ENCODE measurements around the gene AACS. TPM values are rescaled to one million over a fixed set of nuclear protein-coding genes. Genes with fewer than 3 reads are reported as not detected.
"Not testable (repeated sequence)": the region's sequence is repeated elsewhere in the genome, so short reads cannot be mapped to it uniquely, and the experiment has no call there.

The AACS gene
- total and polyA plus RNA-seq, 9 donors = 22.3 to 36.6 (median 26.6) TPM

DNA sequence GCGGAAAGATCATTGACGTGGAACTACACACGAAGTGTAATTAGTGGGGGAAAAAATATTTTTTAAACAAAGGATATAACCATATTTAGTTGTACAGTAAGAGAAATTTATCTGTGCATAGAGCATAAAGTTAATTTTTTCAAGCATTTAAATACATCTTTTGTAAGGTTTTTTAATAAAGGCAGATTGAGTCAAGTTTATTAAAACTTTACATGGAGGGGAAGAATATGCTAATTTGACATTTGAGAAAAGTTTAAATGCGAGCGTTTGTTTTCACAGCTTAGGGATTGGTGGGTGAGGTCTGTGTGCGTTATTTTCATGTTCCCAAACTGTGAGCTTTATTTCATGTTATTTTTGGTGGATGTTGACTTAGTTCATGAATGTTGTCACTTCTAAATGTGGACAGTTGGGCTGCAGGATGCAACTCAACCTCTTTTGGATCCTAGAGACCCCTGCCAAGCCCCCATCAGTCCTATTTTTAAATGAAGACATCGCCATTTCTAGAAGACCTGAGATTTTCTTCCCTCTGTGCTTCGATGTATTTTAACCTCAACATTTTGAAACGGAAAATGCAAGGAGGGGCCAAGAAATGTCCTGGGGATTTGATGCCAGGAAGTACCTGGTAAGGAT is 39.5 kb upstream of the AACS start:
- Histone ChIP-seq H3K27ac (ENCODE audit: low read length) (no peak overlapping the region), H3K36me3 (ENCODE audit: control insufficient read depth, insufficient read depth, low read length) (peaks cover 5% of the 10 kb centered on the region), H3K27me3 (ENCODE audit: control insufficient read depth, insufficient read depth, low read length) (no peaks in the 10 kb centered on the region), H3K4me3 (ENCODE audit: low read length) (no peak overlapping the region), H3K4me1 (ENCODE audit: control insufficient read depth, insufficient read depth, low read length) (no peaks in the 10 kb centered on the region), H3K9me3 (replicated peaks; ENCODE audit: control insufficient read depth, low read depth, low read length) (no peaks in the 10 kb centered on the region)
- WGBS (ENCODE audit: insufficient coverage) = 77% methylated on average over 3 of the region's 9 CpGs
- no peak for DNase-seq

DNA sequence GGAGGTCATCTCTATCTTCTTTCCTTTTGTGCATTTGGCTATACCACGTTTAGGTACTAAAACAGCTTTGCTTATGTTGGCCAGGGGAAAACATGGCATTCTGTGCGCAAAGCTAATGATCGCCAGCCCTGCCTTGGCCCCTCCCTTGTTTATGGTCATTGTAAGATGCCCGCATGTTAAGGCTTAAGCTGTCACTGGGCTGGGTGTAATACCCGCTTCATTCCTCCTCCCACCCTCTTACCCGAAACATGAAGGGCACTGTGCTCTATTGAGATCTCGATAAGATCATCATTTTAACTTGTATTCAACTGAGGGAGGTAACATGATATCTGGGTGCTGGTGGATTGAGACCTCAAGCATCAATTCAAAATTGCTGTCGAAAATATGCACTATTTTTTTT is 37.1 kb upstream of the AACS start:
- 90% methylated on average over 2 of the region's 8 CpGs for WGBS (ENCODE audit: insufficient coverage)
- H3K4me1 ChIP-seq (ENCODE audit: control insufficient read depth, insufficient read depth, low read length) = no peaks in the 10 kb centered on the region
- H3K27ac ChIP-seq (ENCODE audit: low read length) = no peak overlapping the region
- no peaks in the 10 kb centered on the region for H3K9me3 ChIP-seq (replicated peaks; ENCODE audit: control insufficient read depth, low read depth, low read length)
- no peak overlapping the region for H3K4me3 ChIP-seq (ENCODE audit: low read length)
- peaks cover 5% of the 10 kb centered on the region for H3K36me3 ChIP-seq (ENCODE audit: control insufficient read depth, insufficient read depth, low read length)
- no peaks in the 10 kb centered on the region for H3K27me3 ChIP-seq (ENCODE audit: control insufficient read depth, insufficient read depth, low read length)
- no peak for DNase-seq

DNA sequence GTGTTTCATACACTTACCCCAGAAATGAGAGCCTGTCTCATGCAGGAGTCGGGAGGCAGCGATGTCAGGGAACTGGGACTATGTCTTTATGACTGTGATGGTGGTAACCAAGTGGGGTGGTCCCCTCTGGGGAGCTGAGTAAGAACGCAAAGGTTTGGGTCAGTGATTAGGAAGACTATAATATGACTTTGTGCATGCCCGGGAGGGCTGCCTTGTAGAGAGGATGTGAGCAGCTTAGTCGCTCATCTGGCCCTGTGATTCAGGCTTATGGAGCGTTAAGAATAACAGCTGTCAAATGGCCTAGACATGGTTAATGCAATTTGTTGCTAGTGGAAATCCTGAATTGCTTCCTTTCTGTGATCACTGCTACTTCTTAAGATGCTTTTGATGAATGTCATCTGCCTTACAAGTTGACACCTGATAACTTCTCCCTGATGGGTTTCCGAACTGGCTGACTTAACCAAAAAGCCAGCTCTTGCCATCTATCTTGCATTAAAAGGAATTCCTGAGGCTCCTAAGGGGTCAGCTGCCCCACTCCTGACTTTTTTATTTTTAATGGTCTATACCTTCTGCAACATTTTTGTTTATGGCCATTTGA is 35.4 kb upstream of the AACS start:
- H3K27ac ChIP-seq (ENCODE audit: low read length) = no peak overlapping the region
- no peaks in the 10 kb centered on the region for H3K4me1 ChIP-seq (ENCODE audit: control insufficient read depth, insufficient read depth, low read length)
- 54% methylated on average over 6 of the region's 7 CpGs for WGBS (ENCODE audit: insufficient coverage)
- no peaks in the 10 kb centered on the region for H3K27me3 ChIP-seq (ENCODE audit: control insufficient read depth, insufficient read depth, low read length)
- H3K9me3 ChIP-seq (replicated peaks; ENCODE audit: control insufficient read depth, low read depth, low read length) = peaks cover 1% of the 10 kb centered on the region
- no peak for DNase-seq
- peaks cover 1% of the 10 kb centered on the region for H3K36me3 ChIP-seq (ENCODE audit: control insufficient read depth, insufficient read depth, low read length)
- no peak overlapping the region for H3K4me3 ChIP-seq (ENCODE audit: low read length)

DNA sequence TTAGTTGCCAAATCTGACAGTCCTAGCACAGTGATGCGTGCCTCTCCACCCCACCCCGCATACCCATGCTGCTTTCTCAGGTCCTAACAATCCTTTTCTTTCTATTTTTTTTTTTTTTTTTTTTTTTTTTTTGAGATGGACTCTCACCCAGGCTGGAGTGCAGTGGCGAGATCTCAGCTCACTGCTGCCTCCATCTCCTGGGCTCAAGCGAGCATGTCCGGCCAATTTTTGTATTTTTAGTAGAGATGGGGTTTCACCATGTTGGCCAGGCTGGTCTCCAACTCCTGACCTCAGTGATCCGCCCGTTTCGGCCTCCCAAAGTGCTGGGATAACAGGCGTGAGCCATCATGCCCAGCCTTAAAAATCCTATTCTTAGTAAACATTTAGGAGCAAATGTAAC is 33.8 kb upstream of the AACS start:
- not testable (repeated sequence) for H3K36me3 ChIP-seq (ENCODE audit: control insufficient read depth, insufficient read depth, low read length); H3K9me3 ChIP-seq (replicated peaks; ENCODE audit: control insufficient read depth, low read depth, low read length); H3K4me3 ChIP-seq (ENCODE audit: low read length); H3K27me3 ChIP-seq (ENCODE audit: control insufficient read depth, insufficient read depth, low read length); DNase-seq; H3K27ac ChIP-seq (ENCODE audit: low read length); H3K4me1 ChIP-seq (ENCODE audit: control insufficient read depth, insufficient read depth, low read length)
- WGBS (ENCODE audit: insufficient coverage) = no CpG with 5 or more reads among the region's 9 CpGs

DNA sequence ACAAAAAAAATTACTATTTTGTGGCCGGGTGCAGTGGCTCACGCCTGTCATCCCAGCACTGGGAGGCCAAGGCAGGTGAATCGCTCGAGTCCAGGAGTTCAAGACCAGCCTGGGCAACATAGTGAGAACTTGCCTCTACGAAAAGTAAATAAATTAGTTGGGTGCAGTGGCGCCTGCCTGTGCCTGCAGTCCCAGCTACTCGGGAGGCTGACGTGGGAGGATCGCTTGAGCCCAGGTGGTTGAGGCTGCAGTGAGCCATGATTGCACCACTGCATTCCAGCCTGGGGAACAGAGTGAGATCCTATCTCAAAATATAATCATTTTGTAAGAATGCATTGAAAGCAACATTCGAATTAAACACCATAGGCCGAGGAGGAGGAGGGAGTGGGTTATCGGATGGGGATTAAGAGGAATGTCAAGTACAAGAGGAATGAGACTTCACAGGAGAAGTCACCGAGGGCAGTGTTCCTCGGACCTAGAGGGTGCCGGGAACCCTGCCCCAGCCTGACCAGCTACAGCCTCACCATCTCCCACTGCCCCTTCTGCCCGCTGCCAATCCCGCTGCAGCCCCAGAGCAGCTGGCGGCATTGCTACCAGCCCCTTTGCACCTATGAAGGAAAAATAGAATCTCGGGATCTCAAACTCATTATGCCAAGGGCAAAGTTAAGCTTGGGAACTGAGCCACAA is 32.6 kb upstream of the AACS start:
- Histone ChIP-seq H3K4me3 (ENCODE audit: low read length) (no peak overlapping the region), H3K27ac (ENCODE audit: low read length) (no peak overlapping the region), H3K4me1 (ENCODE audit: control insufficient read depth, insufficient read depth, low read length) (no peaks in the 10 kb centered on the region), H3K36me3 (ENCODE audit: control insufficient read depth, insufficient read depth, low read length) (no peaks in the 10 kb centered on the region), H3K27me3 (ENCODE audit: control insufficient read depth, insufficient read depth, low read length) (no peaks in the 10 kb centered on the region), H3K9me3 (replicated peaks; ENCODE audit: control insufficient read depth, low read depth, low read length) (peaks cover 2% of the 10 kb centered on the region)
- DNase-seq = no peak
- WGBS (ENCODE audit: insufficient coverage) = 90% methylated on average over 9 of the region's 19 CpGs

DNA sequence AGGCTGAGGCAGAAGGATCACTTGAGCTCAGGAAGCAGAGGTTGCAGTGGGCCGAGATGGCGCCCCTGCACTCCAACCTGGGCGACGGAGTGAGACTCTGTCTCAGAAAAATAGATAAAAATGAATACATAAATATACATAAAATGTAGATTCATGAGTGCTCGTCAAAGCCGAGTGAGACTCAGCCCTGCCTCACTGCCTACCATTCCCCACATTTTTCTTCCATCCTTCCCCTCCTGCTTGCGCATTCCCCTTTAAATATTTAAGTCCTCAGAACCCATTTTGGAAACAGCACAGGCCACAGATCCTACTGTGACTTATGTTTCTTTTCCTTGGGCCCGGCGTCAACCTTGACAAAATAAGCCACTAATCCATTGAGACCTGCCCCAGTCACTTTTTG is 31.9 kb upstream of the AACS start:
- Histone ChIP-seq H3K4me3 (ENCODE audit: low read length) (no peak overlapping the region), H3K27ac (ENCODE audit: low read length) (no peak overlapping the region), H3K36me3 (ENCODE audit: control insufficient read depth, insufficient read depth, low read length) (no peaks in the 10 kb centered on the region), H3K4me1 (ENCODE audit: control insufficient read depth, insufficient read depth, low read length) (no peaks in the 10 kb centered on the region), H3K9me3 (replicated peaks; ENCODE audit: control insufficient read depth, low read depth, low read length) (peaks cover 2% of the 10 kb centered on the region), H3K27me3 (ENCODE audit: control insufficient read depth, insufficient read depth, low read length) (no peaks in the 10 kb centered on the region)
- 90% methylated on average over 3 of the region's 9 CpGs for WGBS (ENCODE audit: insufficient coverage)
- no peak for DNase-seq

GRCh38 chr12:125038976-125039625 is 26.1 kb upstream of the AACS start:
- H3K36me3 ChIP-seq (ENCODE audit: control insufficient read depth, insufficient read depth, low read length) = no peaks in the 10 kb centered on the region
- no peaks in the 10 kb centered on the region for H3K27me3 ChIP-seq (ENCODE audit: control insufficient read depth, insufficient read depth, low read length)
- no peak overlapping the region for H3K27ac ChIP-seq (ENCODE audit: low read length)
- DNase-seq = no peak
- no CpG with 5 or more reads among the region's 6 CpGs for WGBS (ENCODE audit: insufficient coverage)
- no peaks in the 10 kb centered on the region for H3K4me1 ChIP-seq (ENCODE audit: control insufficient read depth, insufficient read depth, low read length)
- no peak overlapping the region for H3K4me3 ChIP-seq (ENCODE audit: low read length)
- H3K9me3 ChIP-seq (replicated peaks; ENCODE audit: control insufficient read depth, low read depth, low read length) = peaks cover 2% of the 10 kb centered on the region

DNA sequence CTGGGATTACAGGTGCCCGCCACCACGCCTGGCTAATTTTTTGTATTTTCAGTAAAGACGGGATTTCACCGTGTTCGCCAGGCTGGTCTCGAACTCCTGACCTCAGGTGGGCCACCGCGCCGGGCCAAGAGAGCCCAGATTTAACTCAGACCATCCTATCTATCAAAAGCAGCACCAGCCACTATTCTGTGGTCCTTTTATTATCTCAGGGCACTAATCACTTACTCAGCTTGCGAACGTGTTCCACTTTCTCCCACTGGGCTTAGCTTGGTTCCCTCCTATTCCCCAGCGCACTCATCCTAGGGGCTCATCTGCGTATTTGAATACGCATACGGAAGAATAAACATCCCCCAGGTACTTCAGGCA is 16.2 kb upstream of the AACS start:
- no peaks in the 10 kb centered on the region for H3K9me3 ChIP-seq (replicated peaks; ENCODE audit: control insufficient read depth, low read depth, low read length)
- H3K36me3 ChIP-seq (ENCODE audit: control insufficient read depth, insufficient read depth, low read length) = no peaks in the 10 kb centered on the region
- H3K4me3 ChIP-seq (ENCODE audit: low read length) = peak overlapping the region; percentile 52
- 62% methylated on average over 13 of the region's 15 CpGs for WGBS (ENCODE audit: insufficient coverage)
- DNase-seq = no peak
- peaks cover 3% of the 10 kb centered on the region for H3K4me1 ChIP-seq (ENCODE audit: control insufficient read depth, insufficient read depth, low read length)
- H3K27ac ChIP-seq (ENCODE audit: low read length) = no peak overlapping the region
- H3K27me3 ChIP-seq (ENCODE audit: control insufficient read depth, insufficient read depth, low read length) = no peaks in the 10 kb centered on the region

GRCh38 chr12:125050446-125050845 is 14.8 kb upstream of the AACS start:
- no peaks in the 10 kb centered on the region for H3K27me3 ChIP-seq (ENCODE audit: control insufficient read depth, insufficient read depth, low read length)
- DNase-seq = no peak
- peaks cover 3% of the 10 kb centered on the region for H3K4me1 ChIP-seq (ENCODE audit: control insufficient read depth, insufficient read depth, low read length)
- H3K9me3 ChIP-seq (replicated peaks; ENCODE audit: control insufficient read depth, low read depth, low read length) = no peaks in the 10 kb centered on the region
- 89% methylated on average over 7 of the region's 10 CpGs for WGBS (ENCODE audit: insufficient coverage)
- H3K36me3 ChIP-seq (ENCODE audit: control insufficient read depth, insufficient read depth, low read length) = no peaks in the 10 kb centered on the region
- no peak overlapping the region for H3K4me3 ChIP-seq (ENCODE audit: low read length)
- H3K27ac ChIP-seq (ENCODE audit: low read length) = no peak overlapping the region

GRCh38 chr12:125050868-125051267 is 14.4 kb upstream of the AACS start:
- no peaks in the 10 kb centered on the region for H3K36me3 ChIP-seq (ENCODE audit: control insufficient read depth, insufficient read depth, low read length)
- WGBS (ENCODE audit: insufficient coverage) = no CpG with 5 or more reads among the region's 3 CpGs
- no peak overlapping the region for H3K4me3 ChIP-seq (ENCODE audit: low read length)
- H3K4me1 ChIP-seq (ENCODE audit: control insufficient read depth, insufficient read depth, low read length) = peaks cover 3% of the 10 kb centered on the region
- no peaks in the 10 kb centered on the region for H3K27me3 ChIP-seq (ENCODE audit: control insufficient read depth, insufficient read depth, low read length)
- H3K27ac ChIP-seq (ENCODE audit: low read length) = no peak overlapping the region
- no peaks in the 10 kb centered on the region for H3K9me3 ChIP-seq (replicated peaks; ENCODE audit: control insufficient read depth, low read depth, low read length)
- DNase-seq = no peak

All from muscle of leg (tissue), 11 donors.